ENCODE results near the gene CES2.

DNA sequence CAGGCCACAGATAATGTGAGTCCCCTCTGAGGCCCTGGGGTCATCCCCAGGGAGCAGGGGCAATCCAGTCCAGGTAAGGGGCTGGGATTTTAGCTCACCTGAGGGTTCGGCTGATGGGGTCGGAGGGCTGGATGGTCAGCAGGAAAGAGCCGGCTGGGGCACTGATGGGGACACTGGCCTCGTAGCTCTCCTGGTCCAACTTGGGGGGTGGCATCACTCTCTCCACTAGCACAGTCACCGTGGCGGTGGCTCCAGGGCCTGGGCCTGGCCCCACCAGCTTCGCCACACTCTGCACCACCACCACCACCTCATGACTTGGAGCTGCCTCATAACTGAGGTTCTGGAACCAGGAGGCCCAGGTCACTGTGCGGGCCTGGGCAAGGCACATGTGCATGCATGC is 23.5 kb upstream of the CES2 start:
- TF ChIP-seq, protein P1, sequence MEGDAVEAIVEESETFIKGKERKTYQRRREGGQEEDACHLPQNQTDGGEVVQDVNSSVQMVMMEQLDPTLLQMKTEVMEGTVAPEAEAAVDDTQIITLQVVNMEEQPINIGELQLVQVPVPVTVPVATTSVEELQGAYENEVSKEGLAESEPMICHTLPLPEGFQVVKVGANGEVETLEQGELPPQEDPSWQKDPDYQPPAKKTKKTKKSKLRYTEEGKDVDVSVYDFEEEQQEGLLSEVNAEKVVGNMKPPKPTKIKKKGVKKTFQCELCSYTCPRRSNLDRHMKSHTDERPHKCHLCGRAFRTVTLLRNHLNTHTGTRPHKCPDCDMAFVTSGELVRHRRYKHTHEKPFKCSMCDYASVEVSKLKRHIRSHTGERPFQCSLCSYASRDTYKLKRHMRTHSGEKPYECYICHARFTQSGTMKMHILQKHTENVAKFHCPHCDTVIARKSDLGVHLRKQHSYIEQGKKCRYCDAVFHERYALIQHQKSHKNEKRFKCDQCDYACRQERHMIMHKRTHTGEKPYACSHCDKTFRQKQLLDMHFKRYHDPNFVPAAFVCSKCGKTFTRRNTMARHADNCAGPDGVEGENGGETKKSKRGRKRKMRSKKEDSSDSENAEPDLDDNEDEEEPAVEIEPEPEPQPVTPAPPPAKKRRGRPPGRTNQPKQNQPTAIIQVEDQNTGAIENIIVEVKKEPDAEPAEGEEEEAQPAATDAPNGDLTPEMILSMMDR (IDR thresholded peaks at IDR 0.05; ENCODE audit: insufficient read depth, low read length, poor library complexity, severe bottlenecking) = no peak
- TF ChIP-seq EZH2phosphoT487 (conservative IDR thresholded peaks at IDR 0.05; ENCODE audit: low read length) = no peak
